Measurements from ENCODE around the gene TGM2. TPM values are rescaled to one million over a fixed set of nuclear protein-coding genes. Genes with fewer than 3 reads are reported as not detected.

The TGM2 gene
- polyA plus RNA-seq, 1 donor from 2014 or later, result not detected

DNA sequence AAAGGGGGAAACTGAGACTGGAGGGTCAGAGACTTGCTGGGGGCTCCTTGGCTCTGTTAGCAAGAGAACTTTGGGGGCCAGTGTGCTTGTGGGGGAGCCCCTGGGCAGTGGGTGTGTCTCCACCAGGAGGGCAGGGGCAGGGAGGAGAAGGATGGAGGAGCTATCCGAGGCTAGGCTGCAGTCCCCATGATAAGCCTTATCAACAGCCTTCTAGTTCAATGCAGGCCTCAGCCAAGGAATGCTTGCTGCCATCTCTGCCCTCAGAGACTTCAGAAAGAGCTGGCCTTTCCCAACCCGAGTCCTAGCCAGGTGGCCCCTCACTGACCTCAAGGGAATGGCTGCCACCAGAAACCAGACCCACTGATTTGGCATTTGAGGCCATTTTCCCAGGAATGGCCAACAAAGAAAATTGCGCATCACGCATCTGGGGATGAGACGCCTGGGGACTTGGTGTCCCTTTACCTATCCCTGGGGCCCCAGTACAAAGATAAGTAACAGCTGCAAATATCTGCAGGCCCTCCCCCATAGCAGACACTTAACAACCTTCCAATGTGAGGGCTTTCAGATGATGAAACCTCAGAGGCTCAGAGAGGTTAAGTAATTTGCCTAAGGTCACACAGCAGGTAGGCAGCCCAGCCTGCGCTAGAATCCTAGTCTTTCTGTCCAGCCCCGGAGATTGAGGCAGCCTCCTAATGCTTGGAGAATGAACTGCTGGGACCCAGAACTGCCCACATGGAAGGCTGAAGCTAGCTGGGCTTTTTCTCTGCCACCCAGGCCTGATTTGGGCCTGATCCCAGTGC lies 4.9 kb downstream of the TGM2 start:
- H3K9me2 ChIP-seq (ENCODE audit: insufficient read depth, low read length), result no peaks in the 10 kb centered on the region

DNA sequence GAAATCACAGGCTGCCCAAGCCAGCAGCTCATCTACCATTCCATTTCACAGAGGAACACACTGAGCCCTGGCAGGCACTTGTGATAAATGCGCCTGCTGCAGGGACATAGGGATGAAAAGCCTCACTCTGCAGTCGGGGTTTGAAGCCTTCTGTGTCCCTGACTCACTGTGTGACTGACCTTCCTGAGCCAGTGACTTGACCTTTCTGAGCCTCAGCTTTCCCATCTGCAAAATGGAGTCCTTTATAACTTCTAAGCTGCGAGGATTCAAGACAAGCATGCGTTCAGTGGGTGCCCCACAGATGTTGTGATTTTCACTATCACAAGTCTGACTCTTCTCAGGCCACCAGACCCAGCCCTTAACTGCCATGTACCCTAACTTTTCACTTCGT lies 5.5 kb downstream of the TGM2 start:
- Histone ChIP-seq H3F3A (ENCODE audit: insufficient read depth, low read length, poor library complexity, severe bottlenecking) (no peaks in the 10 kb centered on the region), H3K79me2 (replicated peaks; ENCODE audit: insufficient read depth, low read length) (no peaks in the 10 kb centered on the region), H2AFZ (ENCODE audit: low read depth, low read length) (no peak overlapping the region), H4K20me1 (ENCODE audit: insufficient read depth) (no peaks in the 10 kb centered on the region), H3K9ac (ENCODE audit: low read length) (no peak overlapping the region), H3K4me2 (ENCODE audit: low read length) (no peak overlapping the region), H3K4me3 (ENCODE audit: low read length) (no peak overlapping the region), H3K27ac (ENCODE audit: low read length) (no peak overlapping the region), H3K9me2 (ENCODE audit: insufficient read depth, low read length) (no peaks in the 10 kb centered on the region), H3K9me3 (ENCODE audit: low read length) (no peaks in the 10 kb centered on the region), H3K27me3 (ENCODE audit: insufficient read depth, low read depth, low read length) (no peaks in the 10 kb centered on the region), H3K36me3 (ENCODE audit: insufficient read depth, low read length) (no peaks in the 10 kb centered on the region)
- TF ChIP-seq EP300 (conservative IDR thresholded peaks at IDR 0.05; ENCODE audit: poor library complexity, severe bottlenecking), result no peak
- TF ChIP-seq, protein P1, sequence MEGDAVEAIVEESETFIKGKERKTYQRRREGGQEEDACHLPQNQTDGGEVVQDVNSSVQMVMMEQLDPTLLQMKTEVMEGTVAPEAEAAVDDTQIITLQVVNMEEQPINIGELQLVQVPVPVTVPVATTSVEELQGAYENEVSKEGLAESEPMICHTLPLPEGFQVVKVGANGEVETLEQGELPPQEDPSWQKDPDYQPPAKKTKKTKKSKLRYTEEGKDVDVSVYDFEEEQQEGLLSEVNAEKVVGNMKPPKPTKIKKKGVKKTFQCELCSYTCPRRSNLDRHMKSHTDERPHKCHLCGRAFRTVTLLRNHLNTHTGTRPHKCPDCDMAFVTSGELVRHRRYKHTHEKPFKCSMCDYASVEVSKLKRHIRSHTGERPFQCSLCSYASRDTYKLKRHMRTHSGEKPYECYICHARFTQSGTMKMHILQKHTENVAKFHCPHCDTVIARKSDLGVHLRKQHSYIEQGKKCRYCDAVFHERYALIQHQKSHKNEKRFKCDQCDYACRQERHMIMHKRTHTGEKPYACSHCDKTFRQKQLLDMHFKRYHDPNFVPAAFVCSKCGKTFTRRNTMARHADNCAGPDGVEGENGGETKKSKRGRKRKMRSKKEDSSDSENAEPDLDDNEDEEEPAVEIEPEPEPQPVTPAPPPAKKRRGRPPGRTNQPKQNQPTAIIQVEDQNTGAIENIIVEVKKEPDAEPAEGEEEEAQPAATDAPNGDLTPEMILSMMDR (IDR thresholded peaks at IDR 0.05; ENCODE audit: poor library complexity, severe bottlenecking), result no peak
- no peak for TF ChIP-seq TAF1 (IDR thresholded peaks at IDR 0.05; ENCODE audit: low read depth)
- no peak for TF ChIP-seq MXI1 (conservative IDR thresholded peaks at IDR 0.05; ENCODE audit: poor library complexity, severe bottlenecking)
- no peak for TF ChIP-seq SMC3 (conservative IDR thresholded peaks at IDR 0.05; ENCODE audit: poor library complexity)
- no peak for TF ChIP-seq POLR2AphosphoS5 (IDR thresholded peaks at IDR 0.05)
- no peak for TF ChIP-seq RAD21 (conservative IDR thresholded peaks at IDR 0.05)
- TF ChIP-seq, protein P2, sequence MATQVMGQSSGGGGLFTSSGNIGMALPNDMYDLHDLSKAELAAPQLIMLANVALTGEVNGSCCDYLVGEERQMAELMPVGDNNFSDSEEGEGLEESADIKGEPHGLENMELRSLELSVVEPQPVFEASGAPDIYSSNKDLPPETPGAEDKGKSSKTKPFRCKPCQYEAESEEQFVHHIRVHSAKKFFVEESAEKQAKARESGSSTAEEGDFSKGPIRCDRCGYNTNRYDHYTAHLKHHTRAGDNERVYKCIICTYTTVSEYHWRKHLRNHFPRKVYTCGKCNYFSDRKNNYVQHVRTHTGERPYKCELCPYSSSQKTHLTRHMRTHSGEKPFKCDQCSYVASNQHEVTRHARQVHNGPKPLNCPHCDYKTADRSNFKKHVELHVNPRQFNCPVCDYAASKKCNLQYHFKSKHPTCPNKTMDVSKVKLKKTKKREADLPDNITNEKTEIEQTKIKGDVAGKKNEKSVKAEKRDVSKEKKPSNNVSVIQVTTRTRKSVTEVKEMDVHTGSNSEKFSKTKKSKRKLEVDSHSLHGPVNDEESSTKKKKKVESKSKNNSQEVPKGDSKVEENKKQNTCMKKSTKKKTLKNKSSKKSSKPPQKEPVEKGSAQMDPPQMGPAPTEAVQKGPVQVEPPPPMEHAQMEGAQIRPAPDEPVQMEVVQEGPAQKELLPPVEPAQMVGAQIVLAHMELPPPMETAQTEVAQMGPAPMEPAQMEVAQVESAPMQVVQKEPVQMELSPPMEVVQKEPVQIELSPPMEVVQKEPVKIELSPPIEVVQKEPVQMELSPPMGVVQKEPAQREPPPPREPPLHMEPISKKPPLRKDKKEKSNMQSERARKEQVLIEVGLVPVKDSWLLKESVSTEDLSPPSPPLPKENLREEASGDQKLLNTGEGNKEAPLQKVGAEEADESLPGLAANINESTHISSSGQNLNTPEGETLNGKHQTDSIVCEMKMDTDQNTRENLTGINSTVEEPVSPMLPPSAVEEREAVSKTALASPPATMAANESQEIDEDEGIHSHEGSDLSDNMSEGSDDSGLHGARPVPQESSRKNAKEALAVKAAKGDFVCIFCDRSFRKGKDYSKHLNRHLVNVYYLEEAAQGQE (IDR thresholded peaks at IDR 0.05; ENCODE audit: borderline replicate concordance), result no peak
- TF ChIP-seq EZH2 (IDR thresholded peaks at IDR 0.05; ENCODE audit: borderline replicate concordance, insufficient read depth, low read length, poor library complexity, severe bottlenecking), result no peak

More for the DNA sequence above, 4.9 kb downstream of the TGM2 start:
- TF ChIP-seq POLR2AphosphoS5 (IDR thresholded peaks at IDR 0.05) (no peak), TAF1 (IDR thresholded peaks at IDR 0.05; ENCODE audit: low read depth) (no peak), EP300 (conservative IDR thresholded peaks at IDR 0.05; ENCODE audit: poor library complexity, severe bottlenecking) (no peak), RAD21 (conservative IDR thresholded peaks at IDR 0.05) (no peak), MXI1 (conservative IDR thresholded peaks at IDR 0.05; ENCODE audit: poor library complexity, severe bottlenecking) (no peak), SMC3 (conservative IDR thresholded peaks at IDR 0.05; ENCODE audit: poor library complexity) (no peak), EZH2 (IDR thresholded peaks at IDR 0.05; ENCODE audit: borderline replicate concordance, insufficient read depth, low read length, poor library complexity, severe bottlenecking) (no peak)
- TF ChIP-seq, protein P2 (IDR thresholded peaks at IDR 0.05; ENCODE audit: borderline replicate concordance), result no peak
- TF ChIP-seq, protein P1 (IDR thresholded peaks at IDR 0.05; ENCODE audit: poor library complexity, severe bottlenecking), result no peak
- no peak overlapping the region for H3K4me3 ChIP-seq (ENCODE audit: low read length)
- H4K20me1 ChIP-seq (ENCODE audit: insufficient read depth), result no peaks in the 10 kb centered on the region
- H3K79me2 ChIP-seq (replicated peaks; ENCODE audit: insufficient read depth, low read length), result no peaks in the 10 kb centered on the region
- H3K9ac ChIP-seq (ENCODE audit: low read length), result no peak overlapping the region
- no peaks in the 10 kb centered on the region for H3K9me3 ChIP-seq (ENCODE audit: low read length)
- no peaks in the 10 kb centered on the region for H3F3A ChIP-seq (ENCODE audit: insufficient read depth, low read length, poor library complexity, severe bottlenecking)
- no peak overlapping the region for H3K27ac ChIP-seq (ENCODE audit: low read length)
- no peak overlapping the region for H3K4me2 ChIP-seq (ENCODE audit: low read length)
- H3K36me3 ChIP-seq (ENCODE audit: insufficient read depth, low read length), result no peaks in the 10 kb centered on the region
- no peaks in the 10 kb centered on the region for H3K27me3 ChIP-seq (ENCODE audit: insufficient read depth, low read depth, low read length)
- no peak overlapping the region for H2AFZ ChIP-seq (ENCODE audit: low read depth, low read length)

Measured in neural cell (in vitro differentiated cells).